ENCODE results near the gene PRR16. TPM values are rescaled to one million over a fixed set of nuclear protein-coding genes. Genes with fewer than 3 reads are reported as not detected.

The PRR16 gene
- total RNA-seq, 4 donors from 2014 or later: 1.9 to 8.6 (median 2.8) TPM

- Histone ChIP-seq H3K9me3 (no peaks in the 10 kb centered on the region), H3K36me3 (no peaks in the 10 kb centered on the region), H3K4me1 (no peaks in the 10 kb centered on the region), H3K27me3 (no peaks in the 10 kb centered on the region), H3K4me3 (replicated peaks in 1 of 3) (no peak overlapping the region), H3K27ac (no peak overlapping the region)
- DNase-seq: no peak
- no peak for TF ChIP-seq POLR2A (IDR thresholded peaks at IDR 0.05)
- TF ChIP-seq CTCF (IDR thresholded peaks at IDR 0.05): no peak
- 52 to 59% methylated on average over 2 of the region's 2 CpGs for WGBS, 2 donors
- intact Hi-C loops (cut with DNase I): no loop called here
Measured at GRCh38 chr5:120446068-120446492, 18.0 kb upstream of the PRR16 start.

- WGBS, 2 donors: 53 to 62% methylated on average over 2 of the region's 2 CpGs
- H3K27ac ChIP-seq: no peak overlapping the region
- H3K36me3 ChIP-seq: no peaks in the 10 kb centered on the region
- no peak for TF ChIP-seq POLR2A (IDR thresholded peaks at IDR 0.05)
- TF ChIP-seq CTCF (IDR thresholded peaks at IDR 0.05): no peak
- H3K9me3 ChIP-seq: no peaks in the 10 kb centered on the region
- no peak for DNase-seq
- no peaks in the 10 kb centered on the region for H3K27me3 ChIP-seq
- intact Hi-C loops (cut with DNase I): no loop called here
- no peaks in the 10 kb centered on the region for H3K4me1 ChIP-seq
- no peak overlapping the region for H3K4me3 ChIP-seq (replicated peaks in 1 of 3)
Measured at GRCh38 chr5:120446901-120447300, 17.2 kb upstream of the PRR16 start.

GRCh38 chr5:120447706-120448239, 16.3 kb upstream of the PRR16 start:
- WGBS, 2 donors: 80% methylated on average over 1 of the region's 1 CpG
- Histone ChIP-seq H3K36me3 (no peaks in the 10 kb centered on the region), H3K9me3 (no peaks in the 10 kb centered on the region), H3K27ac (no peak overlapping the region), H3K4me1 (no peaks in the 10 kb centered on the region), H3K27me3 (no peaks in the 10 kb centered on the region), H3K4me3 (replicated peaks in 1 of 3) (no peak overlapping the region)
- intact Hi-C loops (cut with DNase I): no loop called here
- TF ChIP-seq CTCF (IDR thresholded peaks at IDR 0.05) (no peak), POLR2A (IDR thresholded peaks at IDR 0.05) (no peak)
- DNase-seq: no peak

GRCh38 chr5:120449501-120449900, 14.6 kb upstream of the PRR16 start:
- no peak for TF ChIP-seq CTCF (IDR thresholded peaks at IDR 0.05)
- no peak for TF ChIP-seq POLR2A (IDR thresholded peaks at IDR 0.05)
- no peaks in the 10 kb centered on the region for H3K36me3 ChIP-seq
- peaks cover 0 to 5% of the 10 kb centered on the region in 2 donors for H3K4me1 ChIP-seq
- H3K9me3 ChIP-seq: no peaks in the 10 kb centered on the region
- DNase-seq: no peak
- WGBS, 2 donors: 89% methylated on average over 3 of the region's 3 CpGs
- no peak overlapping the region for H3K4me3 ChIP-seq (replicated peaks in 1 of 3)
- H3K27ac ChIP-seq: no peak overlapping the region
- no peaks in the 10 kb centered on the region for H3K27me3 ChIP-seq
- intact Hi-C loops (cut with DNase I): no loop called here

- no peaks in the 10 kb centered on the region for H3K9me3 ChIP-seq
- intact Hi-C loops (cut with DNase I): no loop called here
- WGBS, 2 donors: 83 to 93% methylated on average over 1 to 4 of the region's 5 CpGs
- DNase-seq: no peak
- H3K27me3 ChIP-seq: no peaks in the 10 kb centered on the region
- no peaks in the 10 kb centered on the region for H3K36me3 ChIP-seq
- H3K4me3 ChIP-seq (replicated peaks in 1 of 3): no peak overlapping the region
- H3K27ac ChIP-seq: no peak overlapping the region
- TF ChIP-seq POLR2A (IDR thresholded peaks at IDR 0.05): no peak
- peaks cover 6 to 11% of the 10 kb centered on the region in 2 donors for H3K4me1 ChIP-seq
Measured at GRCh38 chr5:120450910-120451309, 13.2 kb upstream of the PRR16 start.
